HG02623 (cell line): ENCODE data around the gene VIPR2.
"Not testable (repeated sequence)": the region's sequence is repeated elsewhere in the genome, so short reads cannot be mapped to it uniquely, and the experiment has no call there.

Experiments
- ATAC-seq: cut with Tn5 transposase; IDR thresholded peaks from one replicate; pipeline ENCODE4 v1.9.1; 2021; ENCODE audit warnings: moderate library complexity; ENCODE audit not compliant: unreplicated experiment

Gene VIPR2

DNA sequence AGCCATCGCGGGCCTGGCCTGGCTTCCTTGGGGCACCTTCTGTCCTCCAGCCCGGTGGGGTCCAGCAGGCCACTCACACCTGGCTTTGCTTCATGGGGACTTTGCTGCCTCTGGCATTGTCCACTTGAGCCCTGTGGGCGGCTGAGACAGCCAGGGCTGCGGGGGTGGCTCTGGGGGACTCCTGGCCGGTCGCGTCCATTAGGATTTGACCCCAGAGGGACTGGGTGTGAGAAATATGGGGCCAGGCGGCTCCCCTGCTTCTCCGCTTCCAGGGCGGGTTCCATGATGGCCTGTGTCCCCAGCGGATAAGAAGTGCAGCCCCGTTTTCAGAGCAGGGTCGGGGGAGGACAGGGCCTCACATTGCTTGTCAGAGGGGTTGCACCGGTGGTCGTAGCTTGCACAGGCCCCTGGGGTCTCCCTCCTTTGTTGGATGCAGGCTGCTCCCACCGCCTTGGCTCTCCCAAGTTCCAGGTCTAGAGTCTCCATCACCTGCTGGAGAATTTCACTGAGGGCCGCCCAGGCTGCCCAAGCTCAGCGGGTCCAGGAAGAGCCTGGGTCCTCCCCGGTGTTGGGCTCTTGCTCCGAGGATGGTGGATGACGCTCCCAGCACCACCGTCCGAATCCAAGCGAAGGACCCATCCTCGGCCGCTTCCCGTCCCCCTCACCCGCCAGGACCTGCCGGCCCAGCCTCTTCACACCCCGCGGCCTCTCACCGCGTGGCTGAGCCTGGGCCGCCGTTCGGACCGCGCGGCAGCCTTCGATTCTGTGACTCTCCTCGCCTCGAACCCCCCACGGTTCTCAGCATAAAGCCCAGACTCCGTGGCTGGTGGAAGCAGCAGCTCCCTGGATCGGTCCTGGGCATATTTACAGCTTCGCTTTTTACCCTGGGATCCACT is 148.2 kb downstream of the VIPR2 start:
- ATAC-seq, result no peak

- ATAC-seq, result no peak
These were observed 149.2 kb downstream of the VIPR2 start for GRCh38 chr7:158995514-158995913.

DNA sequence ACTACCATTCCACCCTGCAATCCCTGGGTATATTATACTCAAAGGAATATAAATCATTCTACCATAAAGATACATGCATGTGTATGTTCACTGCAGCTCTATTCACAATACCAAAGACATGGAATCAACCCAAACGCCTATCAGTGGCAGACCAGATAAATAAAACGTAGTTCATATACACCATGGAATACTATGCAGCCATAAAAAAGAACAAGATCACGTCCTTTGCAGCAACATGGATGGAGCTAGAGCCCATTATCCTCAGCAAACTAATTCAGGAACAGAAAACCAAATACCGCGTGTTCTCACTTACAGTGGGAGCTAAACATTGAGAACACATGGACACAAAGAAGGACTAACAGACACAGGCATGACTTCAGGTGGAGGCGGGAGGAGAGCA is 150.0 kb downstream of the VIPR2 start:
- no peak for ATAC-seq

DNA sequence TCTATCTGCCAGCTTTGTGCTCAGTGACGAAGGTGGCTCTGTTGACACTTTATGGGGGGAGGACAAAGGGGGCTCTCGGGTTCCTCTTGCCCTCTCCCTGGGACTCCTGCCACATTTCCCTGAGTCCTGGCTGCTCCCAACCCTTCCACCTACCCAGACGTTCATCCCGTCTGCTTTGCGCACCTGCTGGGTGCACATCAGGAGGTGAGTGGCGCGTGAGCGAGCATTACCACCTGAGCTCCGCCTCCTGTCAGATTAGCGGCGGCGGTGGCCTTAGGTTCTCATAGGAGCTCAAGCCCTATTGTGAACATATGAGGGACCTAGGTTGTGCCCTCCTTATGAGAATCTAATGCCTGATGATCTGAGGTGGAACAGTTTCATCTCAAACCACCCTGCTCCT is 151.1 kb downstream of the VIPR2 start:
- ATAC-seq, result no peak

- no peak for ATAC-seq
These were observed 151.9 kb downstream of the VIPR2 start for GRCh38 chr7:158992759-158993158.

DNA sequence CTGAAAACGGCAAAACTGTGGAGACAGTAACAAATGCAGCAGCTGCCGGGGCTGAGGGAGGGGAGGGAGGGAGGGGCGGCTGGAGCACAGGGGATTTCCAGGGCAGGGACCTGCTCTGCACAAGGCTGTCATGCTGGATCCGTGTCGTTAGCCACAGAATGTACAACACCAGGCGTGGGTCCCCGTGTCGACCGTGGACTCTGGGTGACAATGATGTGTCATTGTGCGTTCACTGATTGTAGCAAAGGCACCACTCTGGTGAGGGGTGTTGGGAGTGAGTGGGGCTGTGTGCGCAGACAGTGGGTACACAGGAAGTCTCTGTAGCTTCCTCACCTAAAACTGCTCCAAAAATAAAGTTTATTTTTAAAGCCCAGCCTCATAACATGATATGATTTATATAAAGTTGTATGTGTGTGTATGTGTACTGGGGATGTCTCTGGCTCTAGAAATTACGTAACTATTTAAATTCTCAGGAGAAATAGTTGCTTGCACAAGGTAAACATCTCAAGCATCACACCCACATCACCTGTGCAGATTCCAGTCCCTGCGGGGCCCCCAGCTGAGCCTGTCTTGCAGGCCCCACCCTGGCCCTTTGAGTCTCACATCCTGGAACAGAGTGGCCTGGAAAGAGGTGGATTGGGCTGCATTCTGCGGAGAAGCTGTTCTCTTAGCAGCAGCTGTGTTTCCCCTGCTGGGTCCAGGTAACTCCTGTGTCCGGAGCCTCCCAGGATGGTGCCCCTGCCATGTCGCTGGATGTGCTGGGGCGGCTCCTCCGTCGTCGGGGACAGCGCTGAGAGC is 152.6 kb downstream of the VIPR2 start:
- no peak for ATAC-seq

DNA sequence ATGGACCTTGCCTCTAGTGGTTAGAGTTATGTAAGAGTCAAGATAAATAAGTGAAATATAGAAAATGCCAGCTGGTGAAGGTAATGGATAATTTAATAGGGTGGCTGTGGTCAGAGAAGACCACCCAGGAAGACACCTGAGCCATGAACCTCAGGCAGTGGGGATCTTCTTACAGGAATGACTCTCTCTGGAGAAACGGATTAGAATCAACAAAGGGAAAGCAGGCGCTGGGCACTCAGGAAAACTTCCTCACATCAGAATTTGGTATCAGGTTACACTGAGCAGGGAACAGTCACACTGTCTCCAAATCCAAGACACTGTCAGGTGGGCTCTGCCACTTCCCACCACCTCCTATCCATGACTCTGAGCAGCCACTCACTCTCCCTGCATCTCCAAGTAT is 155.7 kb downstream of the VIPR2 start:
- no peak for ATAC-seq

DNA sequence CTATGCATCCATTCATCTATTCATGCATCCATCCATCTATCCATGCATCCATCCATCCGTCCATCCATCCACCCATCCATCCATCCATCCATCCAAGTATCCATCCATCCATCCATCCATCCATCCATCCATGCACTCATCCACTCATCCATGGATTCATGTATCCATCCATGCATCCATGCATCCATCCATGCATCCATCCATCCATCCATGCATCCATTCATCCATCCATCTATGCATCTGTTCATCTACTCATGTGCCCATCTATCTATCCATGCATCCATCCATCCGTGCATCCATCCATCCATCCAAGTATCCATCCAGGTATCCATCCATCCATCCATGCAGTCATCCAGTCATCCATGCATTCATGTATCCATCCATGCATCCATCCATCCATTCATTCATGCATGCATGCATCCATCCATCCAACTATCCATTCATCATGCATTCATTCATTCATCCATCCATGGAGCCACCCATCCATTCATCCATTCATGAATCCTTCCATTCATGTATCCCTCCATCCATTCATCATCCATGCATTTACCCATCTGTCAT is 156.3 kb downstream of the VIPR2 start:
- no peak for ATAC-seq

DNA sequence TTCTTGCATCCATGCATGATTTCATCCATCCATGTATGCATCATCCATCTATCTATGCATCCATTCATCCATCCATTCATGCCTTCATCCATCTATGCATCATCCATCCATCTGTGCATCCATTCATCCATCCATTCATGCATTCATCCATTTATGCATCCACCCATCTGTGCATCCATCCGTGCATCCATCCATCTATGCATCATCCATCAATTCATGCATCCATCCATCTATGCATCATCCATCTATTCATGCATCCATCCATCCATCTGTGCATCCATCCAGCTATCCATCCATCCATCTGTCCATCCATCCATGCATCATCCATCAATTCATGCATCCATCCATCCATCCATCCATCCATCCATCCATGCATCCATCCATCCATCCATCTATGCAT is 157.0 kb downstream of the VIPR2 start:
- ATAC-seq, result no peak

GRCh38 chr7:158985583-158985982 is 159.1 kb downstream of the VIPR2 start:
- no peak for ATAC-seq

GRCh38 chr7:158984007-158984406 is 160.7 kb downstream of the VIPR2 start:
- not testable (repeated sequence) for ATAC-seq

- ATAC-seq, result not testable (repeated sequence)
These were observed 162.6 kb downstream of the VIPR2 start for GRCh38 chr7:158982080-158982479.

DNA sequence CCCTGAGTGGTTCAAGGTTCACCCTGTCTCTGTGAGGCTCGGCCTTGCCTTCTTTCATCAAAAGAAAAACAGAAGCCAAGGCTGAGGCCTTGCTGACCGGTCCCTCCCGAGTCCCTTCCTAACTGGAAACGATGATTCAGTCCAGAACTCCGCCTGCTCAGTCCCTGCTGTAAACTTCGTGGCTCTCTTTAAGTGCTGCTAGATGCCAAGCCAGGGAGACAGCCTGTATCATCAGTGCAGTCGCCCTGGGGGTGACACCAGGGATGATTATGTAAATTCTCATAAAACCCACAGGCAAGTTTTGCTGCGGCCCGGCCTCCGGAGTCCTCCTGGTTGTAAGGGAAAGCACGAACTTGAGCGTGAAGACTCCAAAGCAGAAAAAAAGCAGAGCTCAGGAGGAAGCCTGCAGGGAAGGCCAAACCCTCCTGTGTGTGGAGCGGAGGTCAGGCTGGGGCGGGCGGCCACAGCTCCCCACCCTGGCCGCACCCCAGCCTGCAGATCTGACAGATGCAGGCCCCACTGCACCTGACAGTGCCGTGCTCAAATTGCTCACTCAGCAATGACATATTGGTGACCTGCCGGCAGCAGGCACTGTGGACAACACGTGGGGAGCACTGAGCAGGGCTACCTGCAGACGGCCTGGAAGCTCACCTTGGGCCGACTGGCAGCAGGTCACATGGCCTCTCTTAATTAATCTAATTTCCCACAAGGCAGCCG is 164.9 kb downstream of the VIPR2 start:
- no peak for ATAC-seq

- ATAC-seq, result no peak
These were observed 165.6 kb downstream of the VIPR2 start for GRCh38 chr7:158979023-158979529.
